Lower leg skin (tissue), 4 donors: ENCODE data around the gene GPR62. TPM values are rescaled to one million over a fixed set of nuclear protein-coding genes. Genes with fewer than 3 reads are reported as not detected.
A peak's percentile ranks its signal among the peaks of the same experiment; 100 is the strongest.

Experiments used
- DNase-seq, 2 donors: peaks; one replicate each; pipeline ENCODE4 v3.0.0-alpha.2; 2019; ENCODE audit warnings: low spot score in 2 of 2
- H3K4me3 ChIP-seq: fragments of 200-600 bp; sonication (generic); 2 replicates; pipeline ENCODE4 v1.5.1; 2017; ENCODE audit warnings: mild to moderate bottlenecking, low read depth; ENCODE audit not compliant: poor library complexity, severe bottlenecking
- POLR2A ChIP-seq, 2 donors: fragments of 450-650 bp; IDR thresholded peaks; one replicate each; pipeline ENCODE4 v1.6.1; 2016 to 2017; ENCODE audit warnings: antibody characterized with exemption in 2 of 2, mild to moderate bottlenecking in 1 of 2, moderate library complexity in 1 of 2
- WGBS, 2 donors: methylation state at CpG; one replicate each; pipeline ENCODE4 v1.1.5; 2018; 5-methylcytosine and 5-hydroxymethylcytosine counted together
- intact Hi-C: fragments of 100-400 bp; cut with DNase I; formaldehyde crosslinking; loops from one replicate; pipeline ENCODE4 v1.15.0; 2023; ENCODE audit warnings: low total_unique reads
- total RNA-seq, 4 donors: library from RNA; depleted of rRNA; stranded (reverse); fragments of >200 nt; gene quantifications; one replicate each; pipeline ENCODE4 v1.1.0, GENCODE V29; 2016
- TF ChIP-seq, protein P1 (sequence below), 3 donors: fragments of 450-650 bp; IDR thresholded peaks; one replicate each; pipeline ENCODE4 v1.5.1; 2016; ENCODE audit warnings: antibody characterized with exemption in 3 of 3, mild to moderate bottlenecking in 3 of 3, moderate library complexity in 2 of 3

The GPR62 gene
- total RNA-seq, 4 donors from 2014 or later: not detected

DNA sequence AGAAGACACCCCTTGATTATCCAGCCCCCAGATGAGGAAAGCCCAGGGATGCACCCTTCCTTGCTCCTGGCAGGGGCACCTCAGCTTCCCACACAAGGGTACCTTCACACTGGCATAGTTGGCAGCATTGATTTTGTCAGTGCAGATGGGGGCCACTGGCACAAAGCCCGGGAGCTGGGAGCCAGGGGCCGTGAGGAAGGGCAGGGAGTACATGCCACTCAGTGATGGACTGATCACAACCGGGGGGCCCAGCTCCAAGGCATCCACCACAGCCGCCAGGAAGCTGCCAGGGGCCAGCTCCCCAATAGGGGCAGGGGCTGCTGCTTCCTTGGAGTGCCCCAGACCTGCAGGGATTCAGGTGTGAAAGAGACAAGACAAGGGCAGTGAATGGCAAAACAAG lies 14.7 kb downstream of the GPR62 start:
- intact Hi-C loops: no loop called here
- 48 to 73% methylated on average over 4 of the region's 4 CpGs for WGBS, 2 donors
- DNase-seq: no peak
- no peak for TF ChIP-seq POLR2A (IDR thresholded peaks at IDR 0.05)
- TF ChIP-seq, protein P1, sequence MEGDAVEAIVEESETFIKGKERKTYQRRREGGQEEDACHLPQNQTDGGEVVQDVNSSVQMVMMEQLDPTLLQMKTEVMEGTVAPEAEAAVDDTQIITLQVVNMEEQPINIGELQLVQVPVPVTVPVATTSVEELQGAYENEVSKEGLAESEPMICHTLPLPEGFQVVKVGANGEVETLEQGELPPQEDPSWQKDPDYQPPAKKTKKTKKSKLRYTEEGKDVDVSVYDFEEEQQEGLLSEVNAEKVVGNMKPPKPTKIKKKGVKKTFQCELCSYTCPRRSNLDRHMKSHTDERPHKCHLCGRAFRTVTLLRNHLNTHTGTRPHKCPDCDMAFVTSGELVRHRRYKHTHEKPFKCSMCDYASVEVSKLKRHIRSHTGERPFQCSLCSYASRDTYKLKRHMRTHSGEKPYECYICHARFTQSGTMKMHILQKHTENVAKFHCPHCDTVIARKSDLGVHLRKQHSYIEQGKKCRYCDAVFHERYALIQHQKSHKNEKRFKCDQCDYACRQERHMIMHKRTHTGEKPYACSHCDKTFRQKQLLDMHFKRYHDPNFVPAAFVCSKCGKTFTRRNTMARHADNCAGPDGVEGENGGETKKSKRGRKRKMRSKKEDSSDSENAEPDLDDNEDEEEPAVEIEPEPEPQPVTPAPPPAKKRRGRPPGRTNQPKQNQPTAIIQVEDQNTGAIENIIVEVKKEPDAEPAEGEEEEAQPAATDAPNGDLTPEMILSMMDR (IDR thresholded peaks at IDR 0.05): no peak
- no peak overlapping the region for H3K4me3 ChIP-seq

DNA sequence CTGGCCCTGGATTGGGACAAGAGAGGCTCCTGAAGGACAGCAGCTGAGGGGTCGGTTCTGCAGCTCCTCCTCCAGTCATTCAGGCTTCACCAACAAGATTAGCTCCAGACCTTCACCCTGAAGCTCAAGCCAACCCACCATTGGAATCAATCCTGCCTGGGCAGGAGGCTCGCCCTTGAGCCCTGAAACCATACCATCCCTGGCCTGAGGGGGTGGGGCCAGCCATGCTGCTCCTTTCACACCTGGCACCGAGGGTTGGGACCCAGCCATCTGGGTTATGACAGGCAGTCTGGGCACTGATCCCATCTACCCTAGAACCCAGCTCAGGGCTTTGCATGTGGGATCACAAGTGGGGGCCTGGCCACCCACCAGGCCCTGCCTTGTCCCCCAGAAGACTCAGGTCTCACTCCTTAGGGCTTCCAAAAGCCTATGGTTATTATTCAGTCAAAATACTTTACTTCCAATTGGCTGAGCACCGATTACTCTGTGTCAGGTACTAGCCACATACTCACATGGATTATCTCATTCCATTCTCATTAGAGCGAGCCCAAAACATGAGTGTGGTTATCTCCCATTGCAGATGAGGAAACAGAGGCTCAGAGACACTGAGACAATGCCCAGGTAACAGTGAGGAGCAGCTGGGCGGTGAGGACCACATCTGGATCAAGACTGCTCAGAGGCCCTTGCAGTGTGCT lies 15.6 kb downstream of the GPR62 start:
- H3K4me3 ChIP-seq: no peak overlapping the region
- no peak for TF ChIP-seq POLR2A (IDR thresholded peaks at IDR 0.05)
- TF ChIP-seq, protein P1 (IDR thresholded peaks at IDR 0.05): no peak
- no peak for DNase-seq
- WGBS, 2 donors: 49 to 60% methylated on average over 5 to 6 of the region's 6 CpGs
- intact Hi-C loops: no loop called here

DNA sequence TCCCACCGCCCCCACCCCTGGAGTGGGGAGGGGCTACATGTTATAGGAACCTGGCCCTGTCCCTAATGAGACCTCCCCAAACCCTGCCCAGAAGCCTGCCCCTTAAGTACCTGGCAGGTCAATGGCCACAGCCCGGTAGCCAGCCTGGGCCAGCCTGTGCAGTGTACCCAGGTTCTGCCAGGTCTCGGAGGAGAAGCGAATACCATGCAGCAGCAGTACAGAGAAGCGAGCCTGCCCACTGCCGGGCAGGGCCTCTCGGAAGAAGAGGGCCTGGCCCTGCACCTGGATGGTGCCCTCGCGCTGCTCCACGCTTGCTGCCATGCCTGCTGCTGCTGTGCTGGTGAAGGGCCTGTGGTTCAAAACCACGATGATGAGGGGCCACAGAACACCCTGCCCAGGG lies 16.2 kb downstream of the GPR62 start:
- WGBS, 2 donors: 81 to 85% methylated on average over 8 to 11 of the region's 11 CpGs
- intact Hi-C loops: no loop called here
- DNase-seq: no peak
- no peak overlapping the region for H3K4me3 ChIP-seq
- TF ChIP-seq, protein P1 (IDR thresholded peaks at IDR 0.05): no peak
- TF ChIP-seq POLR2A (IDR thresholded peaks at IDR 0.05): no peak

DNA sequence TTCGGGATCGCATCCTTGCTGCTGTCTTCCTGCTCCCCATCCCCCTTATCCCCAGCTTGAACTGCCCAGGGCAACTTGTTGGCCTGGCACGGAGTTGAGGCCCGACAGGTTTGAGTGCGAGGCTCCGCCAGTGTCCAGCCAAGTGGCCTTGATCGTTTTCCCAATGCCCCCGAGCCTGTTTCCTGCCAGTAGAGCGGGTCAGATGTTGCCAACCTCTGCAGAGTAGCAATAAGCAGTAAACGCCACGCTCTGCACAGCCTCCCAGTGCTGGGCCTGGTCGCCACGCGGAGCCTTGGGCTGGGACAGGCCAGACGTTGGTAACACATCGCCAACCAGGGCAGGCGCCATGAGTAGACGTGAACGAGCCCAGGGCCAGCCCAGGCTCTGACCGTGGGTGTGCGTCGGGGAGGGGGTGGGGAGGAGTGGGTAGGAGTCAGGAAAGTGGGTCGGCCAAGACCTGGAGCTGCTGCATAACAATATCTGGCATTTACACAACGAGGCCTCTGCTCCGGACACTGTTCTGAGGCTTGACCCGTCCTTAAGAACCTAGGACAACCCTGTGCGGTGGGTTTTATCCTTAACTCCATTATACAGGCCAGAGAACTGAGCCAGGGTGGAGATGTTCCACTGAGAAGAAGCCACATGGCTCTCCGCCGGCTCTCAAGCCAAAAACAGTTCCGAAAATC lies 19.2 kb downstream of the GPR62 start:
- 2 to 5% methylated on average over 23 to 30 of the region's 30 CpGs for WGBS, 2 donors
- intact Hi-C loops: no loop called here
- DNase-seq: peak; percentile 41 to 90

DNA sequence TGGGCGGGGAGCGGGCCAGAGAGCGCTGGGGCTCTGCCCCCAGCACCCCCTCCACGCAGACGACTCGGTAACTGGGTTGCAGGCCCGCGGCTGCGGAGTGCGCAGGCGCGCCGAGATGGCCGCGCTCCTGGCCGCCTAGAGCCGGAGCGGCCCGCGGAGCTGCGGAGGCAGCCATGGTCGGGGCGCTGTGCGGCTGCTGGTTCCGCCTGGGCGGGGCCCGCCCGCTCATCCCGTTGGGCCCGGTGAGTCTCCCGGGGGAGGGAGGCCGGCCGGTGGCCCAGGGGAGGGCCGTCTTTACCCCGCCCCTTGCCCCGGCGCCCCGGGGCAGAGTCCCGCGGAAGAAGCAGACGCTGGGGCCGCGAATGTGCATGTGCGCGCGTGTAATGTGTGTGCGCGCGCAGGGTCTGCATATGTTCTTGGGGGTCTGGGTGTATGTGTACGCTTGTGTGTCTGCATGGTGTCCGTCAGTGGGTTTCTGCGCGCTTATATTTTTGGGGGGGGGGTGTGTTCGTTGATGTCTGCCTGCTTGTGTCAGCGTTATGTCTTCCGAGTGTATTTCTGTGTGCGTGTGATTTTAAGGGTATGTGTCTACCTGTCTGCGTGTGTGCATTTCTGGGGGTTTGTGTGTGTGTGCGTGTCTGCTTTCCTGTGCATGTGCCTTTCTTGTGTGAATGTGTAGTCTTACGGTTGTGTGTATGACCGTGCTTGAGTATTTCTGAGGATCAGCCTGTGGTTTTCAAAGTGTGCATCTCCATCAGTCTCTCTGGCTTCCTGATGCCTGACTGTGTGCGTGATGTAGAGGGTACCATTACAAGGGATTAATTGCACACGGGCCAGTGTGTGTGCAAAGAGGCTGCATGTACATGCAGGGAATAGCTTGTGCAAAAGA lies 20.0 kb downstream of the GPR62 start, which contains the start of gene ABHD14A:
ABHD14A (plus strand) TSS at position 102 of the 889 bp plus-strand sequence; CDS start at position 174, 72 bp downstream.
- 0 to 1% methylated on average over 50 to 59 of the region's 63 CpGs for WGBS, 2 donors
- H3K4me3 ChIP-seq: peak within 1 kb of the TSS; percentile 30
- TF ChIP-seq POLR2A (IDR thresholded peaks at IDR 0.05): no peak
- peak; percentile 64 to 93 for DNase-seq
- intact Hi-C loops: no loop called here

More for the DNA sequence above, 19.2 kb downstream of the GPR62 start:
- peak overlapping the region; percentile 30 for H3K4me3 ChIP-seq
- TF ChIP-seq POLR2A (IDR thresholded peaks at IDR 0.05): no peak
- TF ChIP-seq, protein P1 (IDR thresholded peaks at IDR 0.05): no peak
